SH-SY5Y (cell line): Measurements from ENCODE around the gene ATP13A2.

Experiments
- GATA2 ChIP-seq: IDR thresholded peaks from 2 replicates; pipeline ENCODE4 v1.6.1; 2011; ENCODE audit warnings: mild to moderate bottlenecking, low read depth, low read length
- GATA3 ChIP-seq: IDR thresholded peaks from 2 replicates; pipeline ENCODE4 v1.6.1; 2011; ENCODE audit warnings: low read depth, mild to moderate bottlenecking, low read length, moderate library complexity

- TF ChIP-seq GATA3 (no peak), GATA2 (no peak)
Measured at GRCh38 chr1:17011092-17011438, 663 bp downstream of the ATP13A2 start.
